GM19372 (cell line): Measurements from ENCODE around the gene TSHZ3.

ENCODE experiments used
- ATAC-seq: cut with Tn5 transposase; IDR thresholded peaks from one replicate; pipeline ENCODE4 v1.9.1; 2021; ENCODE audit warnings: mild to moderate bottlenecking, low read depth, moderate library complexity; ENCODE audit not compliant: unreplicated experiment

The TSHZ3 gene

GRCh38 chr19:31349160-31349881 is at the start of gene TSHZ3:
TSS of gene TSHZ3 (minus strand) at chr19:31349436. CDS start at chr19:31349219, 217 bp downstream.
- ATAC-seq, result no peak

GRCh38 chr19:31397308-31397707 is 48.1 kb upstream of the TSHZ3 start:
- no peak for ATAC-seq

GRCh38 chr19:31392464-31392863 is 43.2 kb upstream of the TSHZ3 start:
- no peak for ATAC-seq

- no peak for ATAC-seq
Measured at GRCh38 chr19:31391518-31391917, 42.3 kb upstream of the TSHZ3 start.

- no peak for ATAC-seq
Measured at GRCh38 chr19:31390711-31391110, 41.5 kb upstream of the TSHZ3 start.

- no peak for ATAC-seq
Measured at GRCh38 chr19:31389874-31390273, 40.6 kb upstream of the TSHZ3 start.

- ATAC-seq, result no peak
Measured at GRCh38 chr19:31387717-31388301, 38.6 kb upstream of the TSHZ3 start.

GRCh38 chr19:31386806-31387205 is 37.6 kb upstream of the TSHZ3 start:
- ATAC-seq, result no peak

GRCh38 chr19:31385744-31386143 is 36.5 kb upstream of the TSHZ3 start:
- no peak for ATAC-seq

- ATAC-seq, result no peak
Measured at GRCh38 chr19:31383553-31383952, 34.3 kb upstream of the TSHZ3 start.

GRCh38 chr19:31380854-31381253 is 31.6 kb upstream of the TSHZ3 start:
- ATAC-seq, result no peak

- ATAC-seq, result no peak
Measured at GRCh38 chr19:31378404-31378803, 29.2 kb upstream of the TSHZ3 start.

- ATAC-seq, result no peak
Measured at GRCh38 chr19:31377736-31378135, 28.5 kb upstream of the TSHZ3 start.

GRCh38 chr19:31372246-31372781 is 23.1 kb upstream of the TSHZ3 start:
- ATAC-seq, result no peak

GRCh38 chr19:31370216-31370615 is 21.0 kb upstream of the TSHZ3 start:
- no peak for ATAC-seq

GRCh38 chr19:31364963-31365362 is 15.7 kb upstream of the TSHZ3 start:
- no peak for ATAC-seq

GRCh38 chr19:31361728-31362127 is 12.5 kb upstream of the TSHZ3 start:
- no peak for ATAC-seq

GRCh38 chr19:31357315-31357673 is 8.1 kb upstream of the TSHZ3 start:
- ATAC-seq, result no peak

GRCh38 chr19:31356587-31357314 is 7.5 kb upstream of the TSHZ3 start:
- ATAC-seq, result no peak

GRCh38 chr19:31355665-31356289 is 6.5 kb upstream of the TSHZ3 start:
- ATAC-seq, result no peak
